ENCODE results near the gene MITF.

Gene MITF

GRCh38 chr3:69729147-69729919 lies 9.9 kb upstream of the MITF start:
- DNase-seq, result no peak

GRCh38 chr3:69731080-69731479 lies 8.2 kb upstream of the MITF start:
- DNase-seq, result no peak

GRCh38 chr3:69735893-69736292 lies 3.4 kb upstream of the MITF start:
- DNase-seq, result no peak

GRCh38 chr3:69737392-69737791 lies 1.9 kb upstream of the MITF start:
- no peak for DNase-seq

GRCh38 chr3:69738315-69738714 lies 949 bp upstream of the MITF start:
- DNase-seq, result no peak

- no peak for DNase-seq
These were observed 433 bp upstream of the MITF start for GRCh38 chr3:69738859-69739203.

- DNase-seq, result no peak
These were observed 1.1 kb downstream of the MITF start for GRCh38 chr3:69740103-69741021.

GRCh38 chr3:69741032-69741767 lies 1.9 kb downstream of the MITF start:
- DNase-seq, result no peak

GRCh38 chr3:69742391-69742790 lies 3.1 kb downstream of the MITF start:
- no peak for DNase-seq

GRCh38 chr3:69743975-69744906 lies 5.0 kb downstream of the MITF start:
- DNase-seq, result no peak

GRCh38 chr3:69745505-69745904 lies 6.2 kb downstream of the MITF start:
- no peak for DNase-seq

- no peak for DNase-seq
These were observed 6.9 kb downstream of the MITF start for GRCh38 chr3:69746119-69746518.

GRCh38 chr3:69747511-69748258 lies 8.4 kb downstream of the MITF start:
- no peak for DNase-seq

GRCh38 chr3:69748503-69748902 lies 9.2 kb downstream of the MITF start:
- no peak for DNase-seq

GRCh38 chr3:69749461-69749860 lies 10.2 kb downstream of the MITF start:
- no peak for DNase-seq

- no peak for DNase-seq
These were observed 11.3 kb downstream of the MITF start for GRCh38 chr3:69750549-69750948.

GRCh38 chr3:69751074-69751476 lies 11.8 kb downstream of the MITF start:
- no peak for DNase-seq

GRCh38 chr3:69752241-69752640 lies 13.0 kb downstream of the MITF start:
- DNase-seq, result no peak

- DNase-seq, result no peak
These were observed 14.0 kb downstream of the MITF start for GRCh38 chr3:69753179-69753775.

- DNase-seq, result no peak
These were observed 16.5 kb downstream of the MITF start for GRCh38 chr3:69755795-69756194.
